Measurements from ENCODE around the gene MAP3K5.
"Not testable (repeated sequence)": the region's sequence is repeated elsewhere in the genome, so short reads cannot be mapped to it uniquely, and the experiment has no call there.

Gene MAP3K5

GRCh38 chr6:136790411-136791295, 1.6 kb downstream of the MAP3K5 start:
- DNase-seq: no peak

GRCh38 chr6:136789440-136789839, 2.8 kb downstream of the MAP3K5 start:
- DNase-seq: not testable (repeated sequence)

- no peak for DNase-seq
Observed at GRCh38 chr6:136788069-136788902, 4.0 kb downstream of the MAP3K5 start.

GRCh38 chr6:136787726-136788068, 4.6 kb downstream of the MAP3K5 start:
- no peak for DNase-seq

GRCh38 chr6:136786658-136787057, 5.6 kb downstream of the MAP3K5 start:
- no peak for DNase-seq

GRCh38 chr6:136784910-136785746, 7.1 kb downstream of the MAP3K5 start:
- no peak for DNase-seq

- DNase-seq: no peak
Observed at GRCh38 chr6:136784271-136784664, 8.0 kb downstream of the MAP3K5 start.

GRCh38 chr6:136783495-136784270, 8.6 kb downstream of the MAP3K5 start:
- no peak for DNase-seq

GRCh38 chr6:136783021-136783420, 9.3 kb downstream of the MAP3K5 start:
- no peak for DNase-seq

- no peak for DNase-seq
Observed at GRCh38 chr6:136782021-136782770, 10.1 kb downstream of the MAP3K5 start.

GRCh38 chr6:136780972-136781371, 11.3 kb downstream of the MAP3K5 start:
- no peak for DNase-seq

GRCh38 chr6:136779682-136780081, 12.6 kb downstream of the MAP3K5 start:
- DNase-seq: no peak

GRCh38 chr6:136777651-136778050, 14.6 kb downstream of the MAP3K5 start:
- DNase-seq: no peak

GRCh38 chr6:136775548-136775947, 16.7 kb downstream of the MAP3K5 start:
- no peak for DNase-seq

GRCh38 chr6:136775081-136775480, 17.2 kb downstream of the MAP3K5 start:
- DNase-seq: no peak

GRCh38 chr6:136774228-136775041, 17.8 kb downstream of the MAP3K5 start:
- DNase-seq: no peak

GRCh38 chr6:136773473-136773796, 18.8 kb downstream of the MAP3K5 start:
- DNase-seq: no peak

- DNase-seq: no peak
Observed at GRCh38 chr6:136772685-136773472, 19.4 kb downstream of the MAP3K5 start.

GRCh38 chr6:136771306-136771705, 21.0 kb downstream of the MAP3K5 start:
- no peak for DNase-seq

- no peak for DNase-seq
Observed at GRCh38 chr6:136769759-136770158, 22.5 kb downstream of the MAP3K5 start.

Data from SHP77 treated with DMSO at 0.1 percent for 48 hours (cell line).